Uterus (tissue), 4 donors: ENCODE results near the gene LDLRAD1. TPM values are rescaled to one million over a fixed set of nuclear protein-coding genes. Genes with fewer than 3 reads are reported as not detected.

Source experiments
- DNase-seq, 2 donors: peaks; one replicate each; pipeline ENCODE4 v3.0.0-alpha.2; 2019 to 2020
- H3K27ac ChIP-seq, 2 donors: fragments of 200-600 bp; sonication (generic); 1 replicate in 1 of 2; 2 replicates in 1 of 2; pipeline ENCODE4 v1.5.1; 2016 to 2018
- H3K27me3 ChIP-seq, 2 donors: fragments of 200-600 bp; sonication (generic); one replicate each; pipeline ENCODE4 v1.5.1; 2018 to 2019; ENCODE audit warnings: control low read depth in 1 of 2
- H3K36me3 ChIP-seq, 2 donors: fragments of 200-600 bp; sonication (generic); one replicate each; pipeline ENCODE4 v1.5.1; 2019; ENCODE audit warnings: control low read depth in 1 of 2
- H3K4me1 ChIP-seq, 2 donors: fragments of 200-600 bp; sonication (generic); one replicate each; pipeline ENCODE4 v1.5.1; 2018 to 2019; ENCODE audit warnings: control low read depth in 1 of 2
- H3K4me3 ChIP-seq, 2 donors: fragments of 200-600 bp; sonication (generic); 1 replicate in 1 of 2; 2 replicates in 1 of 2; pipeline ENCODE4 v1.5.1; 2018 to 2019; ENCODE audit warnings: mild to moderate bottlenecking in 1 of 2
- H3K9me3 ChIP-seq, 2 donors: fragments of 200-600 bp; sonication (generic); one replicate each; pipeline ENCODE4 v1.5.1; 2019; ENCODE audit warnings: control low read depth in 1 of 2
- POLR2A ChIP-seq, 2 donors: fragments of 450-650 bp; IDR thresholded peaks; one replicate each; pipeline ENCODE4 v1.6.1; 2016; ENCODE audit warnings: antibody characterized with exemption in 2 of 2, mild to moderate bottlenecking in 1 of 2, moderate library complexity in 1 of 2
- intact Hi-C: fragments of 100-400 bp; cut with DNase I; formaldehyde crosslinking; loops from one replicate; pipeline ENCODE4 v1.15.1; 2023; ENCODE audit warnings: low total_unique reads
- total RNA-seq, 4 donors: library from RNA; depleted of rRNA in 3 of 4; stranded (reverse); fragments of >200 nt in 3 of 4; gene quantifications; one replicate each; pipeline versions ENCODE4 v1.1.0 to v1.2.4, GENCODE V29; 2014 to 2023
- TF ChIP-seq, protein P1 (sequence below), 4 experiments: fragments of 200-600 bp in 2 of 4; fragments of 450-650 bp in 2 of 4; sonication (generic) in 2 of 4; IDR thresholded peaks; one replicate each; pipeline ENCODE4 v1.5.1; 2016 to 2019; ENCODE audit warnings: antibody characterized with exemption in 4 of 4, mild to moderate bottlenecking in 2 of 4, moderate library complexity in 1 of 4
- donor health status: DM: yes; HTN: yes; CAD: no.

Gene LDLRAD1
- total RNA-seq, 4 donors from 2014 or later, result 0.27 to 1.2 TPM; not detected in 2

DNA sequence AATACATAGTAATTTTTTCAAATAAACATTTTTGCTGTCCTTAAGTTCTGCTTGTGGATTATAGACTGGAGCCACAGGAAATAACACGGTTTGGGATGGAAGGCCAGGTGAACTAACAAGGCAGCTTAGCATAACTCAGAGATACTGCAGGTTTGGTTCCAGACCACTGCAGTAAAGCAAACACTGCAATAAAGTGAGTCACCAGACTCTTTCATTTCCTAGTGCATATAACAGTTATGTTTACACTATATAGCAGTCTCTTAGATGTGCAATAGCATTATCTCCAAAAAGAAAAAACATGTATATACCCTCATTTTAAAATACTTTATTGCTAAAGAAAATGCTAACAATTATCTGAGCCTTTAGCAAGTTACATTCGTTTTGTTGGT lies 49.9 kb downstream of the LDLRAD1 start:
- intact Hi-C loops, result no loop called here
- no peak for DNase-seq
- Histone ChIP-seq H3K36me3 (no peaks in the 10 kb centered on the region), H3K27me3 (no peaks in the 10 kb centered on the region), H3K9me3 (no peaks in the 10 kb centered on the region), H3K4me1 (no peaks in the 10 kb centered on the region), H3K27ac (no peak overlapping the region), H3K4me3 (no peak overlapping the region)
- no peak for TF ChIP-seq POLR2A (IDR thresholded peaks at IDR 0.05)
- TF ChIP-seq, protein P1, sequence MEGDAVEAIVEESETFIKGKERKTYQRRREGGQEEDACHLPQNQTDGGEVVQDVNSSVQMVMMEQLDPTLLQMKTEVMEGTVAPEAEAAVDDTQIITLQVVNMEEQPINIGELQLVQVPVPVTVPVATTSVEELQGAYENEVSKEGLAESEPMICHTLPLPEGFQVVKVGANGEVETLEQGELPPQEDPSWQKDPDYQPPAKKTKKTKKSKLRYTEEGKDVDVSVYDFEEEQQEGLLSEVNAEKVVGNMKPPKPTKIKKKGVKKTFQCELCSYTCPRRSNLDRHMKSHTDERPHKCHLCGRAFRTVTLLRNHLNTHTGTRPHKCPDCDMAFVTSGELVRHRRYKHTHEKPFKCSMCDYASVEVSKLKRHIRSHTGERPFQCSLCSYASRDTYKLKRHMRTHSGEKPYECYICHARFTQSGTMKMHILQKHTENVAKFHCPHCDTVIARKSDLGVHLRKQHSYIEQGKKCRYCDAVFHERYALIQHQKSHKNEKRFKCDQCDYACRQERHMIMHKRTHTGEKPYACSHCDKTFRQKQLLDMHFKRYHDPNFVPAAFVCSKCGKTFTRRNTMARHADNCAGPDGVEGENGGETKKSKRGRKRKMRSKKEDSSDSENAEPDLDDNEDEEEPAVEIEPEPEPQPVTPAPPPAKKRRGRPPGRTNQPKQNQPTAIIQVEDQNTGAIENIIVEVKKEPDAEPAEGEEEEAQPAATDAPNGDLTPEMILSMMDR (IDR thresholded peaks at IDR 0.05), result no peak

DNA sequence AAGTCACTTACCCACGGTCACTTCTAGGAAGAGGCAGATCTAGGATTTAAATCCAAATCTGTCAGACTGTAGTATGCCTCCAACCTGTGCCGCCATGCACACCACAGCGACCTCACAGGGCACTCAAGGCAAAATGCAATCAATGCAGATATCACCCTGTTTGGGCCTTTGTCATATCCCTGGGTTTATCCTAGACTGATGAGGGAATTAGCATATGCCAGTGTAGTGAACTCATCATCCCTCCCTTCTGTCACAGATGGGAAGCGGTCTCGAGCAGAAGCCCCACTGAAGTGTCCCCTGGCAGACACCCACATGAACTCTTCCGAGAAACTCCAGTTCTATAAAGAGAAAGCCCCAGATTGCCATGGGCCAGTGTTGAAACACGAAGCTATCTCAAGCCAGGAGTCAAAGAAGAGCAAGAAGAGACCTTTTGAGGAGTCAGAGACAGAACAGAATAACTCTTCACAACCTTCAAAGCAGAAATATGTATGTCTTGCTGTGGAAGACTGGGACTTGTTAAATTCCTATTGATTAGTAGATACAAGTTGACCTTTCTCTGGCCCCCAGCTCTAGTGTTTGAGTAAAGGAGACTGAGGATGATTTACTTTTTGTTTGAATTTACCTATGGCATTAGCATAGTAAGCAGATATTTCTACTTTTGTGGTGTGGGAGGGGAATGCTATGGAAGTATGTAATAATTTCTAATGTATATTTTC lies 50.4 kb downstream of the LDLRAD1 start:
- Histone ChIP-seq H3K9me3 (no peaks in the 10 kb centered on the region), H3K36me3 (no peaks in the 10 kb centered on the region)
- intact Hi-C loops, result no loop called here

DNA sequence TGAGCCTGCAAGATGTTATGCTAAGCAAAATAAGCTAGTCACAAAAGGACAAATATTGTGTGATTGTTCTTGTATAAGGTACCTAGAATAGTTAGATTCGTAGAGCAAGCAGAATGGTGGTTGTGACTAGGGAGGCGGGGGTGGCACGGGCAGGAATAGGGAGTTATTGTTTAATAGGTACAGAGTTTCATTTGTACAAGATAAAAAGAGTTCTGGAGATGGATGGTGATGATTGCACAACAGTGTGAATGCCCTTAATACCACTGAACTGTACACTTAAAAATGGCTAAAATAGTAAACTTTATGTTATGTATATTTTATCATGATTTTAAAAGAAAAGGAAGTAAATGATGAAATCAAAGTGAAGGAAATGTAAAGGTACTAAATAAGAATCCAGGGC lies 51.2 kb downstream of the LDLRAD1 start:
- no peak for TF ChIP-seq POLR2A (IDR thresholded peaks at IDR 0.05)
- TF ChIP-seq, protein P1 (IDR thresholded peaks at IDR 0.05), result no peak
- Histone ChIP-seq H3K4me3 (no peak overlapping the region), H3K36me3 (no peaks in the 10 kb centered on the region), H3K9me3 (no peaks in the 10 kb centered on the region), H3K27ac (no peak overlapping the region), H3K27me3 (no peaks in the 10 kb centered on the region), H3K4me1 (no peaks in the 10 kb centered on the region)
- intact Hi-C loops, result no loop called here
- DNase-seq, result no peak

More for the DNA sequence above, 50.4 kb downstream of the LDLRAD1 start:
- H3K27me3 ChIP-seq, result no peaks in the 10 kb centered on the region
- no peak overlapping the region for H3K4me3 ChIP-seq
- H3K4me1 ChIP-seq, result no peaks in the 10 kb centered on the region
- no peak for DNase-seq
- no peak for TF ChIP-seq POLR2A (IDR thresholded peaks at IDR 0.05)
- TF ChIP-seq, protein P1 (IDR thresholded peaks at IDR 0.05), result no peak
- no peak overlapping the region for H3K27ac ChIP-seq

DNA sequence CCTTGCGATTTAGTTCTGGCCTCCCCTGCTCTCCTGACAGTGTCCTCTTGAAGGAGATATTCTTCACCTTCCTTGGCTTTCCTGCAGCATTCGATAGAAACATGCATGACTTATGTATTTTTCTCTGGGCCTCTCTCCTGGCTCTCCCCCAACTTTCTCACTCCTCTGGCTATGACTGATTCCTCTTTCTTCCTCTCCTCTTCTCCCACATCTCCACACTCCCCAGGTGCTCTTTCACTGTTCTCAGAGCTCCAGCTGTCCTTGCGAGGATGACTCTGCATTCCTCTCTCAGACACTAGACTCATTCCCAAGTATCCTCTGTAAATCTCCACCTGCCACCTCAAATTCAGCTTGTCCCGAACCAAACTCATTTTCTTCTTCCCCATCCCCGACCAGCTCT lies 53.9 kb downstream of the LDLRAD1 start:
- no peaks in the 10 kb centered on the region for H3K36me3 ChIP-seq

DNA sequence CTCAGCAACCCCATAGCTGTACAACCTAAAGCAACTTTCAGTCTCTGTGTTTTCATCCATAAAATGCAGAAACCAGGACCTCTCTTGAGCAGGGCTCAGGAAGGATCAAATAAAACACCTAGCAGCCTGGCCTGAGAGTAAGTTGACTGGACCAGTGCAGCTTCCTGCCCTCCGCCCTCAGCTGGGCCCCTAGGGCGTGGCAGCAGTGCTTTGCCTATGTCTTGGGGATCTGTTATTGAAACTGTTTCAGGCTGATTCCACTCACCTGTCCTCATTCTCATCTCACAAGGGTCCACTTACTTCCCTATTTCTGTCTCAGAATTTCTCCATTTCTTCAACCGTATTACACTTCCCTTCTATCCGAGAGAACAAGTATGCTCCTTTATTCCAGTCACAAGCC lies 54.5 kb downstream of the LDLRAD1 start:
- no peak for DNase-seq
- no peaks in the 10 kb centered on the region for H3K27me3 ChIP-seq
- H3K36me3 ChIP-seq, result no peaks in the 10 kb centered on the region
- no peak overlapping the region for H3K27ac ChIP-seq
- no peaks in the 10 kb centered on the region for H3K9me3 ChIP-seq
- no peak for TF ChIP-seq POLR2A (IDR thresholded peaks at IDR 0.05)
- TF ChIP-seq, protein P1 (IDR thresholded peaks at IDR 0.05), result no peak
- intact Hi-C loops, result no loop called here
- no peaks in the 10 kb centered on the region for H3K4me1 ChIP-seq
- H3K4me3 ChIP-seq, result no peak overlapping the region

More for the DNA sequence above, 53.9 kb downstream of the LDLRAD1 start:
- no peak for TF ChIP-seq POLR2A (IDR thresholded peaks at IDR 0.05)
- TF ChIP-seq, protein P1 (IDR thresholded peaks at IDR 0.05), result no peak
- no peak for DNase-seq
- no peaks in the 10 kb centered on the region for H3K4me1 ChIP-seq
- no peak overlapping the region for H3K4me3 ChIP-seq
- intact Hi-C loops, result no loop called here
- no peaks in the 10 kb centered on the region for H3K27me3 ChIP-seq
- H3K27ac ChIP-seq, result no peak overlapping the region
- H3K9me3 ChIP-seq, result no peaks in the 10 kb centered on the region
